ENCODE results near the gene RBM38.

Gene RBM38

DNA sequence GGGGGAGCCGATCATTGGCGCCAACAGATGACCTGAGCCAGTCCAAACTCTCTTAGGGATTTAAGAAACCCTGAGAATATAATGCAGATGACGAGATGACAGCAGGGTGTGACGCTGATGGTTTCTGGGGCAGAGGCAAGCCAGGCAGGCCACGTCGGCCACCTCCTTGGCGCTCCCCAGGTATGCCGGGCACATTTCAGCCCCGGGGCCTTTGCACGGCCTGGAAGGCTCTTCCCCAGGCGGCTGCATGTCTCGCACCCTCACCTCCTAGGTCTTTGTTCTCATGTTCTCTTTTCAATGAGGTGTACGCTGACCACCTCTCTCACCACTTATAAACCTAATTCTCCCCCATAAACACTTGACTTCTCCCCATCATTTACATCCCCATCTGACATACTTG, 64.9 kb downstream of the RBM38 start:
- DNase-seq: no peak

DNA sequence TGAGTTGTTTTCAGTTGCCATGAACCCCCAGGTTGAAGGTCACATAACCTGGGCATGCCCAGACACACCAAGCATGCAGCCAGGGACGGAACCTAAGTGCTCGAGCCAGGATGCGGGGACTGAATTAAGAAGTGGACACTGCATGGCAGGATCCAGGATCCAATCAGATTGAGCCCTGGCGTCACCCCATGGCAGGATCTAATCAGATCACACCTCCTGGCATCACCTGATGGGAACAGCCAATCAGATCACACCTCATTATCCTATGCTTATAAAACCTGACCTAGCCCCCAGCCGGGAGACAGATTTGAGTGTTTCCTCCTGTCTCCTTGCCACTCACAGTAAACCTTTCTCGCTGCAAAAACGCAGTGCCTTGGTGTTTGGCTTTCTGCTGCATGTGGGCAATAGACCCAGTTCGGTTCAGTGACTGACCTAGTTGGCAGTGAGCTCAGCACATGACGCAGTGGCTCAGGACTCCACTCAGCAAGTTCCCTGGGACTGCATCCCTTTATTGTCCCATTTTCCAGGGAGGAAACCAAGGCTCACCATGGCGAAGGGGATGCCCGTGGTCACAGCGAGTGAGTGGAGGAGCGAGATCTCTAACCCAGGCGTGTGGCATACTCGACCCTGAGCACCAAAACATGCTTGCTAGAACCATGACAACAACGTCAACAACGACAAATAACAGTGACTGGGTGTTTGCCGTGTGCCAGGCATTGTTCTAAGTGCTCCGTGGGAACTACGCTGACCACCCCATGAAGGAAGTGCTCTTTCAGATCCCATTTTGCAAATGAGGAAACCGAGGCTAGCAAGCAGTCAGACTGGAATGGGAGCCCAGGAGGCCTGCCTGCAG, 66.3 kb downstream of the RBM38 start:
- no peak for DNase-seq

GRCh38 chr20:57458400-57459160, 67.4 kb downstream of the RBM38 start:
- DNase-seq: no peak
